Fibroblast of mammary gland (primary cell): ENCODE results near the gene PRDM16.

ENCODE experiments used
- DNase-seq: peaks from one replicate; pipeline ENCODE4 v3.0.0-alpha.2; 2010; ENCODE audit warnings: low read depth
- H3K4me3 ChIP-seq: 2 replicates; pipeline ENCODE4 v1.5.1; 2011; ENCODE audit warnings: low read depth, mild to moderate bottlenecking, low read length, moderate library complexity; ENCODE audit not compliant: control insufficient read depth
- TF ChIP-seq, protein P1 (sequence below): conservative IDR thresholded peaks from 2 replicates; pipeline ENCODE4 v1.5.1; 2011; ENCODE audit warnings: low read depth, low read length, inconsistent platforms; ENCODE audit not compliant: control insufficient read depth, insufficient read depth

Gene PRDM16

DNA sequence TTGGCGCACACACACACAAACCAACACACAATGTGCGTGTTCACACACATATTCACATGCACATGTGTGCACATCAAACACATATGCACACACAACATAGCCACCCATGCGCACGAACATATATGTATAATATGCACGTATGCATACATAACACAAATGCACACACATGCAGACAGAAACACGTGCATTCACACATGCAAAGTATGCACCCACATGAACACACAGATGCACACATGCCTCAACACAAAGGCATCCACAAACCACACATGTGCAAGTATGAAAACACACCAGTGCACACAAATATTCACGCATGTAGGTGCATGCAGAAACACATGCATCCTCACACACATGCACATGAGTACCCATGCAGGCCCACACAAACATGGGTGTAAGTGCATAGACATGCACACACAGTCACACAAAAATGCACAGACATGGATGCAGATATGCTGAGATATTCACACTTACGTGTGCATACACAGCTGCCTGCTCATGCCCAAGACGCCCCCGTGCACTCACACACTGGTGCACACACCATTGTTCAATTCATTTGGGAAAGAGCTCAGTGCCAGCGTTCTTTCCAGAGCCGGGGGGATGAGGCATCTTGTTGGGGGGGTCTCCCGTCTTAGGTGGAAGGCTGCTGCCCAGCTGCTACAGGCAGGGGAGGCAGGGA, 332.7 kb downstream of the PRDM16 start:
- no peak for DNase-seq
- H3K4me3 ChIP-seq: no peak overlapping the region
- TF ChIP-seq, protein P1, sequence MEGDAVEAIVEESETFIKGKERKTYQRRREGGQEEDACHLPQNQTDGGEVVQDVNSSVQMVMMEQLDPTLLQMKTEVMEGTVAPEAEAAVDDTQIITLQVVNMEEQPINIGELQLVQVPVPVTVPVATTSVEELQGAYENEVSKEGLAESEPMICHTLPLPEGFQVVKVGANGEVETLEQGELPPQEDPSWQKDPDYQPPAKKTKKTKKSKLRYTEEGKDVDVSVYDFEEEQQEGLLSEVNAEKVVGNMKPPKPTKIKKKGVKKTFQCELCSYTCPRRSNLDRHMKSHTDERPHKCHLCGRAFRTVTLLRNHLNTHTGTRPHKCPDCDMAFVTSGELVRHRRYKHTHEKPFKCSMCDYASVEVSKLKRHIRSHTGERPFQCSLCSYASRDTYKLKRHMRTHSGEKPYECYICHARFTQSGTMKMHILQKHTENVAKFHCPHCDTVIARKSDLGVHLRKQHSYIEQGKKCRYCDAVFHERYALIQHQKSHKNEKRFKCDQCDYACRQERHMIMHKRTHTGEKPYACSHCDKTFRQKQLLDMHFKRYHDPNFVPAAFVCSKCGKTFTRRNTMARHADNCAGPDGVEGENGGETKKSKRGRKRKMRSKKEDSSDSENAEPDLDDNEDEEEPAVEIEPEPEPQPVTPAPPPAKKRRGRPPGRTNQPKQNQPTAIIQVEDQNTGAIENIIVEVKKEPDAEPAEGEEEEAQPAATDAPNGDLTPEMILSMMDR: no peak

DNA sequence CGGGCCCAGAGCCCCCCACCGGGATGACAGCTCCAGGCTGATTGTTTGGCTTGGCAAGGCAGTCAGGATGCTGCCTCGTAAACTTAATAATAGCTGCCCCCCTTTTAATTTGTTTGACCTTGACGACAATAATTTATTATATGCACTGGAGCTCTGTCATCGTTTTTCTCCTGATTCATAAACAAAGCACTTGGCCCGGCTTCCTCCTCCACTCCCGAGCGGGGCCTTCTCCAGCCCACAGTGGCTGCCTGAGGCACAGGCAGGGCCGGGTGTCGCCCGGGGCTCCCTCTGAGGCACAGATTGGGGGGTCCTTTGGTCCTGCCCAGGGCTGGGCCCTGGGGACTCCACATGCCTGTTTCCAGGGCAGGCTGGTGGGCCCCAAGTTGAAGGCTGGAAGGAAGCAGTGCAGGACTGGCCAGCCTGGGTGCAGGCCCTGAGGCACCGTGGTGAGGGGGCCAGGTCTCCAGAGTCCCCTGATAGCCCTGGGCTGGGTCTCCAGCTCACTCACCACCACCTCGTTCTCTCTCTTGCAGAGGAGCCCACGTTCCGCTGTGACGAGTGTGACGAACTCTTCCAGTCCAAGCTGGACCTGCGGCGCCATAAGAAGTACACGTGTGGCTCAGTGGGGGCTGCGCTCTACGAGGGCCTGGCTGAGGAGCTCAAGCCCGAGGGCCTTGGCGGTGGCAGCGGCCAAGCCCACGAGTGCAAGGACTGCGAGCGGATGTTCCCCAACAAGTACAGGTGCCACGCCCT, 333.4 kb downstream of the PRDM16 start:
- H3K4me3 ChIP-seq: no peak overlapping the region
- DNase-seq: peak; percentile 41
- TF ChIP-seq, protein P1: no peak

- DNase-seq: no peak
- H3K4me3 ChIP-seq: no peak overlapping the region
- TF ChIP-seq, protein P1: no peak
Observed at GRCh38 chr1:3403011-3403345, 334.0 kb downstream of the PRDM16 start.

- TF ChIP-seq, protein P1: no peak
- DNase-seq: no peak
- no peak overlapping the region for H3K4me3 ChIP-seq
Observed at GRCh38 chr1:3403388-3404231, 334.6 kb downstream of the PRDM16 start.

DNA sequence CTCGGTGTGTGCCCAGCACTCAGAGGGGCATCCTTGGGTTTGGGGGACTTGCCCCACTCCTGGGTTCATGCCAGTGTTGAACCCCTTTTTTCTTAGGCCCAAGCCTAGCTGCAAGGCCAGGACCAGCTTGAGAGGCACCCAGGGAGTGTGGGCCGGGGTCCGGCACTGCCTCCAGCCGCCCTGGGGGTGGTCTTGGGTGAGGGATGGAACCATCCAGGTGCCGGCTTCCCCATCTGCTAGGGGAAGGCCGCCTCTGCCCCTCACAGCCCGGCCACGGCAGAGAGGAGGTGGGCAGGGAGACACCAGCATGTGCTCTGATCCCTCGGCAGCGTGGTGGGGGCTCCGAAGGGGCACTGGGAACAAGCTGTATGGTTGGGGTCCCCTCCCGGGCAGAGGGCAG, 335.3 kb downstream of the PRDM16 start:
- H3K4me3 ChIP-seq: no peak overlapping the region
- TF ChIP-seq, protein P1: no peak

GRCh38 chr1:3404801-3405200, 335.8 kb downstream of the PRDM16 start:
- H3K4me3 ChIP-seq: no peak overlapping the region
- DNase-seq: no peak
- TF ChIP-seq, protein P1: no peak

More for the DNA sequence above, 335.3 kb downstream of the PRDM16 start:
- no peak for DNase-seq
